HG03565 (cell line): Measurements from ENCODE around the gene KRTAP13-2.

Source experiments
- ATAC-seq: cut with Tn5 transposase; IDR thresholded peaks from one replicate; pipeline ENCODE4 v1.9.1; 2021; ENCODE audit warnings: mild to moderate bottlenecking, moderate library complexity; ENCODE audit not compliant: unreplicated experiment

Gene KRTAP13-2

GRCh38 chr21:30326390-30326789, 45.7 kb downstream of the KRTAP13-2 start:
- ATAC-seq: no peak
